Fibroblast of skin of abdomen (primary cell): ENCODE results near the gene KIRREL3.

Experiments
- DNase-seq: peaks from one replicate; pipeline ENCODE4 v3.0.0-alpha.2; 2013

The KIRREL3 gene

GRCh38 chr11:126702987-126703386, 297.6 kb downstream of the KIRREL3 start:
- peak; percentile 27 for DNase-seq

- DNase-seq: peak; percentile 24
Observed at GRCh38 chr11:126702165-126702720, 298.3 kb downstream of the KIRREL3 start.

GRCh38 chr11:126701520-126701897, 299.1 kb downstream of the KIRREL3 start:
- DNase-seq: no peak

- peak; percentile 60 for DNase-seq
Observed at GRCh38 chr11:126700768-126701519, 299.6 kb downstream of the KIRREL3 start.

GRCh38 chr11:126698576-126698975, 302.0 kb downstream of the KIRREL3 start:
- DNase-seq: no peak

- no peak for DNase-seq
Observed at GRCh38 chr11:126697936-126698335, 302.6 kb downstream of the KIRREL3 start.

GRCh38 chr11:126696982-126697381, 303.6 kb downstream of the KIRREL3 start:
- no peak for DNase-seq

GRCh38 chr11:126695293-126695692, 305.3 kb downstream of the KIRREL3 start:
- DNase-seq: no peak

- DNase-seq: no peak
Observed at GRCh38 chr11:126694065-126694625, 306.4 kb downstream of the KIRREL3 start.

- no peak for DNase-seq
Observed at GRCh38 chr11:126687477-126687876, 313.1 kb downstream of the KIRREL3 start.

- no peak for DNase-seq
Observed at GRCh38 chr11:126686938-126687337, 313.6 kb downstream of the KIRREL3 start.

GRCh38 chr11:126683766-126684728, 316.5 kb downstream of the KIRREL3 start:
- no peak for DNase-seq

GRCh38 chr11:126682590-126682989, 318.0 kb downstream of the KIRREL3 start:
- DNase-seq: no peak

- no peak for DNase-seq
Observed at GRCh38 chr11:126680700-126681099, 319.9 kb downstream of the KIRREL3 start.

- DNase-seq: no peak
Observed at GRCh38 chr11:126680131-126680530, 320.4 kb downstream of the KIRREL3 start.

- DNase-seq: no peak
Observed at GRCh38 chr11:126679033-126679432, 321.5 kb downstream of the KIRREL3 start.

- DNase-seq: no peak
Observed at GRCh38 chr11:126676536-126676935, 324.0 kb downstream of the KIRREL3 start.

GRCh38 chr11:126673319-126673718, 327.3 kb downstream of the KIRREL3 start:
- no peak for DNase-seq

- DNase-seq: peak; percentile 62
Observed at GRCh38 chr11:126669416-126669815, 331.2 kb downstream of the KIRREL3 start.

- DNase-seq: no peak
Observed at GRCh38 chr11:126664643-126665042, 335.9 kb downstream of the KIRREL3 start.

- no peak for DNase-seq
Observed at GRCh38 chr11:126663749-126664592, 336.6 kb downstream of the KIRREL3 start.
